GM23248 (cell line): ENCODE data around the gene BTBD19.

Source experiments
- EZH2 ChIP-seq: fragments of 200-600 bp; sonication (generic); IDR thresholded peaks from 2 replicates; pipeline ENCODE4 v1.6.1; 2018; ENCODE audit warnings: antibody characterized with exemption, mild to moderate bottlenecking; ENCODE audit not compliant: insufficient read depth, poor library complexity, severe bottlenecking
- EZH2phosphoT487 ChIP-seq: fragments of 200-600 bp; sonication (generic); IDR thresholded peaks from 2 replicates; pipeline ENCODE4 v1.6.1; 2018; ENCODE audit warnings: antibody characterized with exemption, moderate library complexity, mild to moderate bottlenecking, low read depth; ENCODE audit not compliant: insufficient read depth

DNA sequence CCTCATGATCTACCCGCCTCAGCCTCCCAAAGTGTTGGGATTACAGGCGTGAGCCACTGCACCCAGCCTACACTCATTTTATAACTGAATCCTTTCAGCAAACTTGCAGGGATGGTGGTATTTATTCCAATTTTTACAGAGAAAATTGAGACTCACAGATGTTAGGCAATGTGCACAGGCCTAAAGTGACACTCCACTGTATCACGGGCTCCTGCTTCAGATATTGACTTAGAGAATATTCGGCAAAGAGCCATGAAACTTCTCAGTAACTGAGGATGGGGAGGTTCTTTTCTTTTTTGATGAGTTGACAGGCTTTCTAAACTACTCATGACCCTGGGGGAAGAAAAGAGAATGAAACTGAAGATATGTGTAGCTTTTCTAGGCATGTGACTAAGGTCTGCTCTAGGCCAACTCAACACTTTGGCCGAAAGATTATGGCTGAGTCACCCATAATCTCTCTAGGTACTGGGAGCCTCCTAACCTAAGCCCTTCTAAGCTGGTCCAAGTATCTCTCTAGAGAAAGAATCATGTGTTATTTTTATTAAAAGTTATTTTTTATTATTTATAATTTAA lies 54.6 kb downstream of the BTBD19 start:
- no peak for TF ChIP-seq EZH2phosphoT487
- no peak for TF ChIP-seq EZH2
